NCI-H2196 (cell line): ENCODE measurements around the gene RPS6KB2.

Experiments used
- DNase-seq: peaks from one replicate; lab custom pipeline; 2025; ENCODE audit not compliant: unreplicated experiment; lab: John Stamatoyannopoulos, UW

The RPS6KB2 gene

DNA sequence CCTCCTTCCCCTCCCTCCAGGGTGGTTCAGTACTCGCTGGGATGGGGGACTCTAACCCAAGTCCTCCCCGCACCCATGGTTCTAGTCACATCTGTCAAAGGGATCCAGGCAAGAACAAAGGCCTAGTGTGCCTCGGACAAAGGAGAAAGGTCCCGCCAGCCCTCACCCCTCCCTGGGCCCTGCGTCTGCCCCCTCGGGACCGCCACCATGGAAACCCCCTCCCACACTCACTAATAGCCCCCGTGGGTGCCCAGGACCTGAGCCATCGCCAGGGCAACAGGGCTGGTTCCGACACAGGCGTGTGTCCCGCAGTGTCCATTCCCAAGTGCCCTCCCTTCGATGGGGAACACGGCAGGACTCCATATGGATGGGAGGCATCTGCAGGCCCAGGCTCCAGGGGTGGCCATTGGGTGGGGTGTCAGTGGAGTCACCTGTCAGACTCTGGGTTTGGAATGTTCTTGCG lies 17.9 kb upstream of the RPS6KB2 start:
- no peak for DNase-seq

DNA sequence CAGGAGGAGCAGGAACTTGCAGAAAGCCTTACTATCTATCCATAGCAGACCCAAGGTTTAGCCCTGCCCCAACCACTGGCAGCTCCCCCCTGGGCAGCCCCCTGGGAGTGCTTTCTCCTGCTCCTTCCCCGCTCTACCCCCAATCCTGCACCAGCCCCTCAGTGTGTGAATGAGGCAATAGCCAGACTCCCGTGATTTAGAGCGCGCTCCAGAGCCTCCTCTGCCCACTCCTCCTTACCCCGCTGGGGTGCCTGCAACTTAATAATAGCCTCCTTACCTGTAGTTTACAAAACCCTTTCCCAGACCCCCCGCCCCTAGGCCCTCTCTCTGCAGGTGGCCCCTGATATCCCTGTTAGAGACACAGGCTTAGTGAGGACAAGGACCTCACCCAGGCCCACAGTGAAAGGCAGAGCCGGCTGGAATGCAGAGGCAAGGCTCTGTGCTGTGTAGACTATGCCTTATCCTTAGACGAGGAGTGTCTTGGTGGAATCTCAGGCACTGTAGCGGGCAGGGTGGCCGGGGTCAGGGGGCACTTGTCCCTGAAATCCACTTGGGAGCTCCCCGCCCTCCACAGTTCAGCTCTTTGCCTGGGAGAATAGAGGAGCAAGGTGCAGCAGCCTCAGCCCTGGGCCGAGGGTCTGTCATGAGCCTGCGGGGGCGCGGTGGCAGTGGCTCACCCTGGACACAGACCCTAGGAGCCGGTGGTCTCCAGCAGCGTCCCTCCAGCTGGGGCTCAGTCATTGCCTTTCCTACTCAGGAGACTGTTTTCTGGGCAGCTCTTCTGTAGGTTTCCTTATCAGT lies 17.1 kb upstream of the RPS6KB2 start:
- no peak for DNase-seq

DNA sequence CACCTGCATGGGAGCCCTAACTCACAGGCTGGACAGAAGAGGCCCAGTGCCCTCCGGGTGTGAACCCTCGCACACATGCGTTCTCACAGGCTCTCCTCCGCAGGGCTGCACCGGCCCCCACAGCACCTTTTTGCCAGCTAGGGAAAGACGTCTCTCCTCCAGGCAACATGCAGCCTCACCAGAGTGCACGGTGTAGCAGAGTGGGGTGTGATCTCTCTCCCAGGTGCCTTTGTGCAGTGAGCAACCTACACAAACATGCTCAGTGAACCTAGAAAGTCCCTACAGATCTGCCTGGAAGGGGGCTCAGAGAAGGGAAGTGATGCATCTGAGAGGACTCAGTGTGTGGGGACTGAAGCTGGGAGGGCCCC lies 16.5 kb upstream of the RPS6KB2 start:
- DNase-seq = no peak

DNA sequence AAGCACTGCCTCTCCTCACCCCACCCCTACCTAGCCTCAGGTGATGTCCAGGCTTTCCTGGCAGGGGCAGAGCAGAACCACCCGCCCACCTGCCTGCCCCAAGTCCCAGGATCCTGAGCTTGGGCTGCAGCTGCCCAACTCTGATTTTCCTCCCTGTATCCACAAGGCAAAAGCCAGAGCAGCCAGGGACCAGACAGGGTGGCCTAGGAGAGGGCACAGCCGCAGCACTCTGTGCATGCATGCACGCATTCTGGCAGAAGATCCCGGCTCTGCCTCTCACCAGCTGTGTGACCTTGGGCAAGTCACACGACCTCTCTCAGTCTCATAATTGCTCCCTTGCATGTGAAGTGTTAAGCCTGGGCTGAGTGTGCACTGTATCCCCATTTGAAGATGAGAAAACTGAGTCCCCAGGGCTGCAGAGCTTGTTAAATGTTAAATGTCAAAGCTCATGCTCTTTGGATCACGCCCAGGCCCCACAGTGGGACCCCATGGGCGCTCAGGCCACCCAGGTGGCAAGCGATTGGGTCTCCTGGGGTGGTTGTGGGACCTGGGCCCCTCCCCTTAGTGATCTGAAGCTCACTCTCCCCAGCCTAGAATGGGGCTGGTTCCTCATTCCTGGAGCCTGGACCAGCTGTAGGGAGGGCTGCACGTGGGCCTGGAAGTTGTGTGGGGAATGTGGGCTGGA lies 15.7 kb upstream of the RPS6KB2 start:
- DNase-seq = no peak

DNA sequence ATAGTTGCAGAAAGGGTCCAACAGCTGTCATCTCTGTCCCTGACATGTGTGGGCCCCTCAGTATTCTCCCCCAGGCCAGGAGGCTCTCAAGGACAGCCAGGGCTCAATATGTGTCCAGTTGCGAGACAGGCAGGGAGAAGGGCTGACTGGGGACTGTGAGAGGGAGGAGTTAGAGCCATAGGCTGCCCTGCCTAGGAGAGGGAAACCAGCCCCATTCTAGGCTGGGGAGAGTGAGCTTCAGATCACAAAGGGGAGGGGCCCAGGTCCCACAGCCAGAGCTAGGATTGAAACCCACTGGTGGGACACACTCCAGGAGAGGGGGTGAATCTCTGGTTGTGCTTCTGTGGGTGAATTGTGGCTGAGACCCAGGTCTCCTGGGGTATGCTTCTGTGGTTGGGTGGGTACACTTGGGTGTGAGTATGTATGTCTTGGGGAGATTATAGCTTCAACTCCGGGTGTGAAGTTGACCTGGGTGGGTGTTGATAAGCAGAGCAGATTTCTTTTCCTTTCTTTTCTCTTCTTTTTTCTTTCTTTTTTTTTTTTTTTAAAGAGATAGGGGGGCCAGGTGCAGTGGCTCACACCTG lies 14.9 kb upstream of the RPS6KB2 start:
- DNase-seq = no peak

DNA sequence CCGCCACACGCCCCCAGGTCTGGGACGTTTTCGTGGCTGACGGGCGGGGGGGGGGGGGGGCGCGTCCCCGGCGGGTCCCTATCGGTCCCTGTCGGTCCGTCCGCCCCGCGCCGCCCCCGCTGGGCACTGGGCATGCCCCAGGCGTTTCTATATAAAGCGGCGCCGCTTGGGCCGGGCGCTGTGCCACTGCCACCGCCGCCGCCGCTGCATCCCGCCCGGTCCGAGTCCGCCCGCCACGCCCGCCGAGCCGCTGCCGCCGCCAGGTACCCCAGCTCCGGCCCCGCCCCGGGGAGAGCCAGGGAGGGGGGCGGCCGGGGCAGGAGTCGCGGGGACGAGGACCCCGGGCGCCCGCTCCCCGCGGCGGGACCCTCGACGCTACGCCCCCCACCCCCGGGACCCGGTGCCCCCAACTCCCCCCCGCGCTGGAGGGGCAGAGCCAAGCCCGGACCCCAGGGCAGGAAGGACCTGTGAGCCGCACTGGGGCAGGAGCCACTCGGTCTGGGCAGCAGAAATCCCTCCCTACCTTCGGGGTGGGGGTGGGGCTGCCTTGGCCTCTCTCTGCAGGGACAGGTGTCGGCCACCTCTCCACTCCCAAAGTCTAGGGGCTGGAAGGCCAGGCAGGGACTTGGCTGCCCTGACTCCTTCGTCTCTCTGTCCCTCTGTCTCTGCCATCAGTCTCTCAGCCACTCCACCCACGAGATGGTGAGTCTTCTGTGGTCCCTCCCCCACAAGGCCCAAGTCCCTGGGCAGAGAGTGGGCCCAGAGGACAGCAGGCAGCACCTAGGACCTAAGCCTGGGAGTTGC lies 12.6 kb upstream of the RPS6KB2 start, which contains the start of gene CARNS1:
Gene CARNS1, plus strand, starts transcription at position 178 of the 804 bp plus-strand sequence. Its CDS starts 522 bp downstream, at position 700.
- no peak for DNase-seq

DNA sequence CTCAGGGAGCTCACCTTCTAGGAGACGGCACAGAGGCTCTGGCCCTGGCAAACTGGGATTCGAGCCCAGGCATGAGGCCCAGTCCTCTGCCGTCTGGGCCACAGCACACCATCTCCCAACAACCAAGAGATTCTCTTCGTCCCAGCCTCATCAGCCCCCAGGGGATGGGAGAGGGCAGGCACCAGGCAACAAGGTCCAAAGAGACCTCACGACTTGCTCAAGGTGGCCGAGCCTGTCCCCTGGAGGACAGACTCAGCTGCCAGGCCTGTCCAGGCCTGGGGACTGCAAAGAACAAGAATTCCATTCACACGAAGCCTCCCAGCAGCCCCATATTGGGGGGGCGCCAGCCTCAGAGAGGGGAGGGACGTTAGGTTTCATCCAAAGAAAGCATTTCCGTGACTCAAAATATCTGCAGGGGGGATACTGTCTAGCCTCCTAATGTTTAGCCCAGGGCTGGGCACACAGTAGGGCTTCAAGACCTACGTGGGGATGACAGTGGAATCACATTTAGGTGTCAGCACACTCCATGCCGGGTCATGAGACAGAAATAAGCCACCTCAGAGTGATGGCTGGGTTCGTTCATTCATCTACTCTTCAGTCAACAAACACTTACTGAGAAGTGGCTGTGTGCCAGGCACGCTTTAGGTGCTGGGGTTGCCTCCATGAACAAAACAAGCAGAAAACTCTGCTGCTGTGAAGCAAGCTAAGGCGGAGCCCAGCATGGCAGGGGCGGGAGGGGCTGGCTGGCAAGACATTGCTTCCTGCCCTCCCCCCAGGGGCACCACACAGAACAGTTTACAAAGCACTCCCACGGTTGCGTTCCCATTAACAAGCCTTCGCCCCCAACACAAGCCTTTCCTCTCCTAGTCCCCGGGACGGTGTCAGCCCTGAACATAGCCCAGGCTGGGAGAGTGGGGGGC lies 11.6 kb upstream of the RPS6KB2 start:
- DNase-seq = peak; percentile 75

DNA sequence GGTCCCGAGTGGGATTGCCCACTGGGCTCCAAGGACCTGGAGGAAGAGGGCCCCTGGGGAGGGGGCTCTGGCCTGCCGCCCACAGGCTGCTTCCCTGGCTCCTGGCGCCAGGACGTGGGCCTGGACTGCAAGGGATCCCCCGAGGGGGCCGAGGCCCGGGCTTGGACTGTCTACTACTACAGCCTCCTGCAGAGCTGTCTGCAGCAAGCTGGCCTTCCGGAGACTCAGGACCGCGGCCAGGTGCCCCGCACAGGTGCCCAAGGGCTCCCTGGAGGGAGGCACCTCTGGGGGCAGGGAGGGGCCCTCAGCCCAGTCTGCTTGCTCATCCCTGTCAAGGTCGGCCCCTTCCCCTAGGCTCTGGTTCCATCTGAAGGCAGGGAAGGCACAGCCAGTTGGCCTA lies 10.9 kb upstream of the RPS6KB2 start:
- no peak for DNase-seq

DNA sequence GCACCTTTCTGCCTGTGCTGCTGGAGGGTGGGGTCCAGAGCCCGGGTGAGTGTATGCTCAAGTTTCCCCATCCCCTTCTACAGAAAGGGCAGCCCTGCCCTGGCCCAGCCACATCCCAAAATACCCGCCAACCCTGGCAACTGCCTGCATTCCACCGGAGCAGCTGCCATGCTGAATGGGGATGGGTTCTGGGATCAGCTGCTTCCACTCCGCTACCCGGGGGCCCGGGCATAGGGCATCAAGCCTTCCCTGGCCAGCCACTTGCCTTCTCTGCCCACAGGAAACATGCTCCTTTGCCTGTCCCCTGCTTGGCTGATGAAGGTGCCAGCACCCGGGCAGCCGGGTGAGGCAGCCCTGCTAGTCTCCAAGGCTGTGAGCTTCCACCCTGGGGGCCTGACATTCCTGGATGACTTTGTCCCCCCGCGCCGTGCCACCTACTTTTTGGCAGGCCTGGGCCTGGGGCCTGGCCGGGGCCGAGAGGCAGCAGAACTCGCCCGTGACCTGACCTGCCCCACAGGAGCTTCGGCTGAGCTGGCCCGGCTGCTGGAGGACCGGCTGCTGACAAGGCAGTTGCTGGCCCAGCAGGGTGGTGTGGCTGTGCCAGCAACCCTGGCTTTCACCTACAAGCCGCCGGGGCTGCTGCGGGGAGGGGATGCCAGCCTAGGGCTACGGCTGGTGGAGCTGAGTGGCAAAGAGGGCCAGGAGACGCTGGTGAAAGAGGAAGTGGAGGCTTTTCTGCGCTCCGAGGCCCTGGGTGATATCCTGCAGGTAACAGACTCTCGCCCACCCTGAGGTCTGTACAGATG lies 9.6 kb upstream of the RPS6KB2 start:
- no peak for DNase-seq

DNA sequence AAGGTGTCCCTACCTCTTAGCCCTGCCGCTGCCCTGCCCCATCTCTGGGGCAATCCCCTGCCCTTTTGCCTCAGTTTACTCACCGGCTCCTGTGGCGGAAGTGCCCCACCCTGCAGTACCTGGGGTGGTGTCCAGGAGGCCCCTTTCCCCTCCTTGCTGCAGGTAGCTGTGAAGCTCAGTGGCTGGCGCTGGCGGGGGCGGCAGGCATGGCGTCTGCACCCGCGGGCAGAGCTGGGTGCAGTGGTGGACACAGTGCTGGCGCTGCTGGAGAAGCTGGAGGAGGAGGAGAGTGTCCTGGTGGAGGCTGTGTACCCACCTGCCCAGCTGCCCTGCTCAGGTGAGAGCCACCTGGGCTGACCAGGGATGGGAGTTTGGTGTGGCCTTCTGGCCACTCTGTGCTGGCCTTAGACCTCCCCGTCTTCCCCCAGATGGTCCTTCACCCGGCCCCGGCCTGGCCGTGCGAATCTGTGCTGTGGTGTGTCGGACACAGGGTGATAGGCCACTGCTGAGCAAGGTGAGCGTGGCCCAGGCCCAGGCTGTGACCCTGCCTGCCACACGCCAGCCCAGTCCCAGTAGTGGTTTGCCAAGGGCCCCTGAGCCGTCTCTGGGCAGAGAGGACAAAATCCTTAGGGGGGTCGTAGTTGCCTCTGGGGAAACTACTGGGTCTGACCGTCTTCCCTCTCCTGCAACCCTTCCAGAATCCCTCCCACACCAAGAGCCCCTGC lies 8.8 kb upstream of the RPS6KB2 start:
- no peak for DNase-seq

DNA sequence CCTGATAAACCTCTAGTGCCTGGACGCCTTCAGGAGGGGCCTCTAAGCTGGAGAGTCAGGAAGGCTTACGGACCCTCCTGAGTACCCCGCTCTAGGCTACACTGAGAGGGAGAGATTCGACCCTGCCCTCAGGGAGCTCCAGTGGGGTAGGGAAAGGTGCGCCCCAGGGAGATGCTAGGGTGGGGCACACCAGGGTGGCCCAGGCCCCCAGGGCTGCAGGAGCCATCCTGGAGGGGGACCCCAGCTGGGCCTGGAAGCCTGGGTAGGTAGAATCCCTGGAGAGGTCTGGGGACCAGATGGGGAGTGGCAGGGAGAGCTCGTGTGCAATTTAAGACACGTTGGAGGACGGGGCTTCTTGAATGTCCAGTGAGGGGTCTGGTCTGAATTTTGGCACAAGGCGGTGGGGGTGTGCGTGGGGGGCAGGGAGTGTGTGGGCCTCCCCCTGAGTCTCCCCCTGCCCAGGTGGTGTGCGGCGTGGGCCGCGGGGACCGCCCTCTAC lies 8.1 kb upstream of the RPS6KB2 start:
- no peak for DNase-seq

DNA sequence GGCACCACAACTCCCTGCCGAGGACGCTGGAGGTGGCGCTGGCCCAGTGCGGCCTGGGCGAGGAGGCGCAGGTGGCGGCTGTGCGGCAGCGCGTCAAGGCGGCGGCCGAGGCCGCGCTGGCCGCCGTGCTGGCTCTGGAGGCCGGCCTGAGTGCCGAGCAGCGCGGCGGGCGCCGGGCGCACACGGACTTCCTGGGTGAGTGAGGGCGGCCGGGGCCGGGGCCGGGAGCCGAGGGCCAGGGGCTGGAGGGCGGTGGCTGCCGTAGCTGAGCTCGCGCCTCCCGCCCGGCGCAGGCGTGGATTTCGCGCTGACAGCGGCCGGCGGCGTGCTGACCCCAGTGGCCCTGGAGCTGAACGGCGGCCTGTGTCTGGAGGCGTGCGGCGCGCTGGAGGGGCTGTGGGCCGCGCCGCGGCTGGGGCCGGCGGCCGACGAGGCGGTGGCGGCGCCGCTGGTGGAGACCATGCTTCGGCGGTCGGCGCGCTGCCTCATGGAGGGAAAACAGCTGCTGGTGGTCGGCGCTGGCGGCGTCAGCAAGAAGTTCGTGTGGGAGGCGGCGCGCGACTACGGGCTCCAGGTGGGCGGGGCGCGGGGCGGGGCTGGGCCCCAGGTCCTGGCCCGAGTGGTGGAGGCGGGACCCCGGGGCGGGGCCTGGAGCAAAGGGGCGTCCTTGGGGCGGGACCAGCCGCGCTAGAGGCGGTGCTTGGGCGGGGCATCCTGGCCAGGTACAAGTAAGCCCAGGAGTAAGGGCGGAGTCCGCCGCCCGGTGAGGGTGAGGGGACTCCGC lies 7.5 kb upstream of the RPS6KB2 start:
- DNase-seq = peak; percentile 92

DNA sequence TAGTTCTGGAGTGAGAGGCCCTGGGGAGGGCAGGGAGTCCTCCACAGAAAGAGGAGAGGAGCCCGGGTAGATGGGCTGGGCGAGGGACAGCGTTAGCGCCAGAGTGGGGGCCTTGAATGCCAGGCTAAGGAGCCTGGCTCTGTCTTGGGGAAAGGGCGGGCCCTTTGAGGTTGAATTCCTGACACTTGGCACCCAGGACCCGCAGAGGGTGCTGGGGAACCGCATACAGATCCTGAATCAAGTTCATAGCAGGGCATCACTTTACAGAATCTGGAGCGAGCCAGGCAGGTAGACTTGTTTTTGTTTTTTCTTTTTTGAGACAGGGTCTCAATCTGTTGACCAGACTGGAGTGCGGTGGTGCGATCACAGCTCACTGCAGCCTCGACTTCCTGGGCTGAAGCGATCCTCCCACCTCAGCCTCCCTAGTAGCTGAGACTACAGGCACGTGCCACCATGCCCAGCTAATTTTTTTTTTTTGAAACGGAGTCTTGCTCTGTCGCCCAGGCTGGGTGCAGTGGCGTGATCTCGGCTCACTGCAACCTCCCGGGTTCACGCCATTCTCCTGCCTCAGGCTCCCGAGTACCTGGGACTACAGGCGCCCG lies 6.8 kb upstream of the RPS6KB2 start:
- DNase-seq = no peak

DNA sequence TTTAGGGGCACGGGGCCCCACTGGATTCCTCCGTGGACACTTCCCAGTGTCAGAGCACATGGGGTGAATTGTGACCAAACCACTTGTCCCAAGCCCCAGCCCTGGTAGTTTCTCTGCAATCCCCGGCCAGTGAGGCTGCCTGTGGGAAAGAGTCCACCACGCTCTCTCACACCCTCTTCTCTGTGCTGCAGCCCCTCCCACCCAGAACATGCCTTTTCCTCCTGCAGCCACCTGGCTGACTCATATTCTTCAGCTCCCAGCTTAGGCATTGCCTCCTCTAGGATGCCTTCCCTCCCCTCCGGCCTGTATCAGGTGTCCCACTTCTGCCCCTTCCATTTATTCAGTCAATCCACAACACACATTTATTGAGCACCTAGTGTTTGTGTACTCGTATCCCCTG lies 5.4 kb upstream of the RPS6KB2 start:
- DNase-seq = no peak

DNA sequence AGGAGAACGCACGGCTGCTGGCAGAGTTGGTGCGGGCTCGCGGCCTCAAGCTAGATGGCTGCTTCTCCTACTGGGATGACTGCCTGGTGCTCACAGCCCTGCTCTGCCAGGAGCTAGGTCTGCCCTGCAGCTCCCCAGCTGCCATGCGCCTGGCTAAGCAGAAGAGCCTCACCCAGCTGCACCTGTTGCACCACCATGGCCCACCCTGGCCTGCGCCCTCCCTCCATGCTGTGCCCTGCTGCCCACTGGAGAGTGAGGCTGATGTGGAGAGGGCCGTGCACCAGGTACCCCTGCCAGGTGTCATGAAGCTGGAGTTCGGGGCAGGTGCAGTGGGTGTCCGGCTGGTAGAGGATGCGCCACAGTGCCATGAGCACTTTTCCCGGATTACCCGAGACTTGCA lies 4.8 kb upstream of the RPS6KB2 start:
- no peak for DNase-seq

DNA sequence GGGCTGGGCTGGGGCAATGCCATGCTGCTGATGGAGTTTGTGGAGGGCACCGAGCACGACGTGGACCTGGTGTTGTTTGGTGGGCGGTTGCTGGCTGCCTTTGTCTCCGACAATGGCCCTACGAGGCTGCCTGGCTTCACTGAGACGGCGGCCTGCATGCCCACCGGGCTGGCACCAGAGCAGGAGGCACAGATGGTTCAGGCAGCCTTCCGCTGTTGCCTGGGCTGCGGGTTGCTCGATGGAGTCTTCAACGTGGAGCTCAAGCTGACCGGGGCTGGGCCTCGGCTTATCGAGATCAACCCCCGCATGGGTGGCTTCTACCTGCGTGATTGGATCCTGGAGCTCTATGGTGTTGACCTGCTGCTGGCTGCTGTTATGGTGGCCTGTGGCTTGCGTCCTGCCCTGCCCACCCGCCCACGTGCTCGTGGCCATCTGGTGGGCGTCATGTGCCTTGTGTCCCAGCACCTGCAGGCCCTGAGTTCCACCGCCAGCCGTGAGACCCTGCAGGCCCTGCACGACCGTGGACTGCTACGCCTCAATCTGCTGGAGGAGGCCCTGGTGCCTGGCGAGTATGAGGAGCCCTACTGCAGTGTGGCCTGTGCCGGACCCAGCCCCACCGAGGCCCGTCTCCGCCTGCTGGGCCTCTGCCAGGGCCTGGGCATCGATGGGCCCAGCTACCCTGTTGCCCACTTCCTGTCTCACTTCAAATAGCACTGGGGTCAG lies 4.2 kb upstream of the RPS6KB2 start:
- DNase-seq = no peak
